ENCODE measurements around the gene UXS1.

UXS1 gene

GRCh38 chr2:106115665-106116064 lies 78.4 kb downstream of the UXS1 start:
- H3K9me2 ChIP-seq (ENCODE audit: low read depth, low read length), result no peaks in the 10 kb centered on the region
- H3K27ac ChIP-seq (ENCODE audit: low read depth, low read length, poor library complexity, severe bottlenecking), result no peak overlapping the region
- H3K9me3 ChIP-seq (ENCODE audit: low read length), result no peaks in the 10 kb centered on the region
- no peaks in the 10 kb centered on the region; the same call in 1 of the 2 replicates for H3K36me3 ChIP-seq (ENCODE audit: insufficient read depth, low read length)
- H3K27me3 ChIP-seq (ENCODE audit: insufficient read depth, low read length), result no peaks in the 10 kb centered on the region
- H3K4me1 ChIP-seq (ENCODE audit: insufficient read depth, low read length, severe bottlenecking), result no peaks in the 10 kb centered on the region
- H3K4me3 ChIP-seq (ENCODE audit: low read depth, low read length, poor library complexity, severe bottlenecking), result no peak overlapping the region
- H2AFZ ChIP-seq (ENCODE audit: low read length), result no peak overlapping the region
- no peaks in the 10 kb centered on the region for H3K79me2 ChIP-seq (ENCODE audit: insufficient read depth, low read length)
- H3K4me2 ChIP-seq (ENCODE audit: low read length), result no peak overlapping the region
- no peak overlapping the region for H3K9ac ChIP-seq (ENCODE audit: low read length)
- no peaks in the 10 kb centered on the region for H4K20me1 ChIP-seq (ENCODE audit: insufficient read depth, low read length)
- H3F3A ChIP-seq (ENCODE audit: insufficient read depth, low read length), result no peaks in the 10 kb centered on the region
- no peak for TF ChIP-seq CTCF (IDR thresholded peaks at IDR 0.05; ENCODE audit: low read length)
- TF ChIP-seq EZH2 (IDR thresholded peaks at IDR 0.05; ENCODE audit: borderline replicate concordance, low read length), result no peak

- Histone ChIP-seq H3K79me2 (ENCODE audit: insufficient read depth, low read length) (no peaks in the 10 kb centered on the region), H4K20me1 (ENCODE audit: insufficient read depth, low read length) (no peaks in the 10 kb centered on the region), H3K4me3 (ENCODE audit: low read depth, low read length, poor library complexity, severe bottlenecking) (no peak overlapping the region), H3K4me2 (ENCODE audit: low read length) (no peak overlapping the region), H3K9me2 (ENCODE audit: low read depth, low read length) (no peaks in the 10 kb centered on the region), H3K9ac (ENCODE audit: low read length) (no peak overlapping the region), H3K27me3 (ENCODE audit: insufficient read depth, low read length) (no peaks in the 10 kb centered on the region), H3K9me3 (ENCODE audit: low read length) (no peaks in the 10 kb centered on the region), H3F3A (ENCODE audit: insufficient read depth, low read length) (no peaks in the 10 kb centered on the region), H2AFZ (ENCODE audit: low read length) (no peak overlapping the region), H3K27ac (ENCODE audit: low read depth, low read length, poor library complexity, severe bottlenecking) (no peak overlapping the region), H3K4me1 (ENCODE audit: insufficient read depth, low read length, severe bottlenecking) (no peaks in the 10 kb centered on the region), H3K36me3 (ENCODE audit: insufficient read depth, low read length) (no peaks in the 10 kb centered on the region; the same call in 1 of the 2 replicates)
- TF ChIP-seq EZH2 (IDR thresholded peaks at IDR 0.05; ENCODE audit: borderline replicate concordance, low read length) (no peak), CTCF (IDR thresholded peaks at IDR 0.05; ENCODE audit: low read length) (no peak)
Observed at GRCh38 chr2:106115250-106115649, 78.9 kb downstream of the UXS1 start.

DNA sequence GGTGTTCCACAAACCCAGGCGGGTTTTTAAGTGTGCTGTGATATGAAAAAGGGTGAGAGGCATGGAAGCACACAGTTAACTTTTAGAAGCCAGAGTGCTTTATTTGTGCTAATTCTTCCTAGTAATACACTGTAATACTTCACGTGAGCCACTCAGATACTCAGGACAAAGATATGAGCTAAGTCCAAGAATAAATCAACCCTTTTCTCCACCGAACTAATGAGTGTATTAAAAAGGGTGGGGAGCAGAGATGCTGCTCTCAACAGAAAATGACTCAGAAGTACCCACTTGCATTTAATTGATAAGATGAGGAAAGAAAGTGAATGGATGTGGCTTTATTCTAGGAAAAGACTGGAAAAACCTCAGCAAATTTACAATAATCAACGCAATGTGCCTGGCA lies 79.9 kb downstream of the UXS1 start:
- H2AFZ ChIP-seq (ENCODE audit: low read length), result no peak overlapping the region
- no peaks in the 10 kb centered on the region; the same call in 1 of the 2 replicates for H3K36me3 ChIP-seq (ENCODE audit: insufficient read depth, low read length)
- H3K4me1 ChIP-seq (ENCODE audit: insufficient read depth, low read length, severe bottlenecking), result no peaks in the 10 kb centered on the region
- H3K9me3 ChIP-seq (ENCODE audit: low read length), result no peaks in the 10 kb centered on the region
- no peak overlapping the region for H3K9ac ChIP-seq (ENCODE audit: low read length)
- no peaks in the 10 kb centered on the region for H3F3A ChIP-seq (ENCODE audit: insufficient read depth, low read length)
- no peak overlapping the region for H3K27ac ChIP-seq (ENCODE audit: low read depth, low read length, poor library complexity, severe bottlenecking)
- H3K4me2 ChIP-seq (ENCODE audit: low read length), result no peak overlapping the region
- H3K9me2 ChIP-seq (ENCODE audit: low read depth, low read length), result no peaks in the 10 kb centered on the region
- no peak overlapping the region for H3K4me3 ChIP-seq (ENCODE audit: low read depth, low read length, poor library complexity, severe bottlenecking)
- TF ChIP-seq CTCF (IDR thresholded peaks at IDR 0.05; ENCODE audit: low read length) (no peak), EZH2 (IDR thresholded peaks at IDR 0.05; ENCODE audit: borderline replicate concordance, low read length) (no peak)
- no peaks in the 10 kb centered on the region for H3K27me3 ChIP-seq (ENCODE audit: insufficient read depth, low read length)
- H4K20me1 ChIP-seq (ENCODE audit: insufficient read depth, low read length), result no peaks in the 10 kb centered on the region
- H3K79me2 ChIP-seq (ENCODE audit: insufficient read depth, low read length), result no peaks in the 10 kb centered on the region

Data from OCI-LY1 (cell line).